Measurements from ENCODE around the gene UBE2J2. TPM values are rescaled to one million over a fixed set of nuclear protein-coding genes. Genes with fewer than 3 reads are reported as not detected.

The UBE2J2 gene
- total and polyA plus RNA-seq, 2 of the 13 experiments (the other 11 are each of a cell fraction or from before 2014, with no cell fraction given), result 25.4 to 29.4 TPM

- TF ChIP-seq ZNF766 (CRISPR knock-in tag; IDR thresholded peaks at IDR 0.05; ENCODE audit: borderline replicate concordance), result no peak
- TF ChIP-seq PHF5A (CRISPR knock-in tag; IDR thresholded peaks at IDR 0.05; ENCODE audit: low read depth, unreplicated experiment), result no peak
- no peak for TF ChIP-seq ELF4 (CRISPR knock-in tag; IDR thresholded peaks at IDR 0.05; ENCODE audit: borderline replicate concordance)
- TF ChIP-seq ZSCAN21 (CRISPR knock-in tag; IDR thresholded peaks at IDR 0.05; ENCODE audit: borderline replicate concordance), result no peak; the same call in 1 of the 2 replicates
- TF ChIP-seq PAXIP1 (CRISPR knock-in tag; conservative IDR thresholded peaks at IDR 0.05), result peak; percentile 81
- no peak for TF ChIP-seq ZNF256 (CRISPR knock-in tag; conservative IDR thresholded peaks at IDR 0.05)
- no peak for TF ChIP-seq TBL1XR1 (IDR thresholded peaks at IDR 0.05; ENCODE audit: borderline replicate concordance, low read length, partially characterized antibody)
- no peak for TF ChIP-seq HOXA7 (CRISPR knock-in tag; IDR thresholded peaks at IDR 0.05)
- TF ChIP-seq SOX6 (IDR thresholded peaks at IDR 0.05), result no peak
- TF ChIP-seq SOX6 (CRISPR knock-in tag; IDR thresholded peaks at IDR 0.05), result no peak; the same call in 1 of the 2 replicates
- TF ChIP-seq SRSF4 (IDR thresholded peaks at IDR 0.05; ENCODE audit: low read depth, low read length, poor library complexity, severe bottlenecking), result no peak
- TF ChIP-seq TOE1 (CRISPR knock-in tag; IDR thresholded peaks at IDR 0.05), result no peak
- TF ChIP-seq, protein P1, sequence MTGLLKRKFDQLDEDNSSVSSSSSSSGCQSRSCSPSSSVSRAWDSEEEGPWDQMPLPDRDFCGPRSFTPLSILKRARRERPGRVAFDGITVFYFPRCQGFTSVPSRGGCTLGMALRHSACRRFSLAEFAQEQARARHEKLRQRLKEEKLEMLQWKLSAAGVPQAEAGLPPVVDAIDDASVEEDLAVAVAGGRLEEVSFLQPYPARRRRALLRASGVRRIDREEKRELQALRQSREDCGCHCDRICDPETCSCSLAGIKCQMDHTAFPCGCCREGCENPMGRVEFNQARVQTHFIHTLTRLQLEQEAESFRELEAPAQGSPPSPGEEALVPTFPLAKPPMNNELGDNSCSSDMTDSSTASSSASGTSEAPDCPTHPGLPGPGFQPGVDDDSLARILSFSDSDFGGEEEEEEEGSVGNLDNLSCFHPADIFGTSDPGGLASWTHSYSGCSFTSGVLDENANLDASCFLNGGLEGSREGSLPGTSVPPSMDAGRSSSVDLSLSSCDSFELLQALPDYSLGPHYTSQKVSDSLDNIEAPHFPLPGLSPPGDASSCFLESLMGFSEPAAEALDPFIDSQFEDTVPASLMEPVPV (CRISPR knock-in tag; IDR thresholded peaks at IDR 0.05), result no peak
- no peak for TF ChIP-seq NCOA5 (CRISPR knock-in tag; IDR thresholded peaks at IDR 0.05)
- TF ChIP-seq, protein P2, sequence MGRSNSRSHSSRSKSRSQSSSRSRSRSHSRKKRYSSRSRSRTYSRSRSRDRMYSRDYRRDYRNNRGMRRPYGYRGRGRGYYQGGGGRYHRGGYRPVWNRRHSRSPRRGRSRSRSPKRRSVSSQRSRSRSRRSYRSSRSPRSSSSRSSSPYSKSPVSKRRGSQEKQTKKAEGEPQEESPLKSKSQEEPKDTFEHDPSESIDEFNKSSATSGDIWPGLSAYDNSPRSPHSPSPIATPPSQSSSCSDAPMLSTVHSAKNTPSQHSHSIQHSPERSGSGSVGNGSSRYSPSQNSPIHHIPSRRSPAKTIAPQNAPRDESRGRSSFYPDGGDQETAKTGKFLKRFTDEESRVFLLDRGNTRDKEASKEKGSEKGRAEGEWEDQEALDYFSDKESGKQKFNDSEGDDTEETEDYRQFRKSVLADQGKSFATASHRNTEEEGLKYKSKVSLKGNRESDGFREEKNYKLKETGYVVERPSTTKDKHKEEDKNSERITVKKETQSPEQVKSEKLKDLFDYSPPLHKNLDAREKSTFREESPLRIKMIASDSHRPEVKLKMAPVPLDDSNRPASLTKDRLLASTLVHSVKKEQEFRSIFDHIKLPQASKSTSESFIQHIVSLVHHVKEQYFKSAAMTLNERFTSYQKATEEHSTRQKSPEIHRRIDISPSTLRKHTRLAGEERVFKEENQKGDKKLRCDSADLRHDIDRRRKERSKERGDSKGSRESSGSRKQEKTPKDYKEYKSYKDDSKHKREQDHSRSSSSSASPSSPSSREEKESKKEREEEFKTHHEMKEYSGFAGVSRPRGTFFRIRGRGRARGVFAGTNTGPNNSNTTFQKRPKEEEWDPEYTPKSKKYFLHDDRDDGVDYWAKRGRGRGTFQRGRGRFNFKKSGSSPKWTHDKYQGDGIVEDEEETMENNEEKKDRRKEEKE (IDR thresholded peaks at IDR 0.05), result no peak
- peak; percentile 81 for TF ChIP-seq ZNF768 (CRISPR knock-in tag; IDR thresholded peaks at IDR 0.05)
- TF ChIP-seq, protein P3, sequence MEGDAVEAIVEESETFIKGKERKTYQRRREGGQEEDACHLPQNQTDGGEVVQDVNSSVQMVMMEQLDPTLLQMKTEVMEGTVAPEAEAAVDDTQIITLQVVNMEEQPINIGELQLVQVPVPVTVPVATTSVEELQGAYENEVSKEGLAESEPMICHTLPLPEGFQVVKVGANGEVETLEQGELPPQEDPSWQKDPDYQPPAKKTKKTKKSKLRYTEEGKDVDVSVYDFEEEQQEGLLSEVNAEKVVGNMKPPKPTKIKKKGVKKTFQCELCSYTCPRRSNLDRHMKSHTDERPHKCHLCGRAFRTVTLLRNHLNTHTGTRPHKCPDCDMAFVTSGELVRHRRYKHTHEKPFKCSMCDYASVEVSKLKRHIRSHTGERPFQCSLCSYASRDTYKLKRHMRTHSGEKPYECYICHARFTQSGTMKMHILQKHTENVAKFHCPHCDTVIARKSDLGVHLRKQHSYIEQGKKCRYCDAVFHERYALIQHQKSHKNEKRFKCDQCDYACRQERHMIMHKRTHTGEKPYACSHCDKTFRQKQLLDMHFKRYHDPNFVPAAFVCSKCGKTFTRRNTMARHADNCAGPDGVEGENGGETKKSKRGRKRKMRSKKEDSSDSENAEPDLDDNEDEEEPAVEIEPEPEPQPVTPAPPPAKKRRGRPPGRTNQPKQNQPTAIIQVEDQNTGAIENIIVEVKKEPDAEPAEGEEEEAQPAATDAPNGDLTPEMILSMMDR (CRISPR knock-in tag; IDR thresholded peaks at IDR 0.05), result peak; percentile 44; the same call in 1 of the 2 replicates
- 0 out of 2 replicates have a peak, but pooled peaks have one; percentile 20 for TF ChIP-seq BCL6 (CRISPR knock-in tag; IDR thresholded peaks at IDR 0.05)
- TF ChIP-seq ZNF292 (CRISPR knock-in tag; IDR thresholded peaks at IDR 0.05; ENCODE audit: borderline replicate concordance, low read depth), result peak; percentile 81
Observed at GRCh38 chr1:1287288-1288110, 13.8 kb upstream of the UBE2J2 start (continued).

All from HepG2 (cell line).